Hepatocyte (in vitro differentiated cells): Measurements from ENCODE around the gene ASAP2. TPM values are rescaled to one million over a fixed set of nuclear protein-coding genes. Genes with fewer than 3 reads are reported as not detected.

Source experiments
- DNase-seq: peaks from one replicate; pipeline ENCODE4 v3.0.0-alpha.2; 2016; ENCODE audit warnings: low spot score
- H2AFZ ChIP-seq: fragments of 200-600 bp; sonication (generic); 2 replicates; pipeline ENCODE4 v1.6.0; 2016; ENCODE audit warnings: antibody characterized with exemption, mild to moderate bottlenecking
- H3K27ac ChIP-seq: fragments of 200-600 bp; sonication (generic); 2 replicates; pipeline ENCODE4 v1.5.1; 2016; ENCODE audit warnings: mild to moderate bottlenecking
- H3K27me3 ChIP-seq: fragments of 200-600 bp; sonication (generic); 2 replicates; pipeline ENCODE4 v1.6.1; 2016
- H3K36me3 ChIP-seq: fragments of 200-600 bp; sonication (generic); replicated peaks from 2 replicates; pipeline ENCODE4 v1.5.1; 2016; ENCODE audit warnings: low read depth; ENCODE audit not compliant: insufficient read depth
- H3K4me1 ChIP-seq: fragments of 200-600 bp; sonication (generic); 2 replicates; pipeline ENCODE4 v1.5.1; 2016; ENCODE audit warnings: mild to moderate bottlenecking, moderate library complexity; ENCODE audit not compliant: insufficient read depth
- H3K4me2 ChIP-seq: fragments of 200-600 bp; sonication (generic); 2 replicates; pipeline ENCODE4 v1.6.0; 2016
- H3K4me3 ChIP-seq: fragments of 200-600 bp; sonication (generic); 2 replicates; pipeline ENCODE4 v1.5.1; 2016; ENCODE audit warnings: mild to moderate bottlenecking
- H3K79me2 ChIP-seq: fragments of 200-600 bp; sonication (generic); 2 replicates; pipeline ENCODE4 v1.6.0; 2017; ENCODE audit warnings: mild to moderate bottlenecking
- H3K9me2 ChIP-seq: fragments of 200-600 bp; sonication (generic); replicated peaks from 2 replicates; pipeline ENCODE4 v1.6.0; 2017; ENCODE audit warnings: mild to moderate bottlenecking; ENCODE audit not compliant: insufficient read depth
- H3K9me3 ChIP-seq: fragments of 200-600 bp; sonication (generic); 2 replicates; pipeline ENCODE4 v1.5.1; 2016; ENCODE audit warnings: low read depth, mild to moderate bottlenecking
- H4K20me1 ChIP-seq: fragments of 200-600 bp; sonication (generic); 2 replicates; pipeline ENCODE4 v1.6.0; 2016; ENCODE audit warnings: mild to moderate bottlenecking; ENCODE audit not compliant: insufficient read depth, poor library complexity, severe bottlenecking
- CTCF ChIP-seq: fragments of 200-600 bp; sonication (generic); IDR thresholded peaks from 2 replicates; pipeline ENCODE4 v1.5.1; 2016; ENCODE audit warnings: antibody characterized with exemption, mild to moderate bottlenecking; ENCODE audit not compliant: poor library complexity
- EZH2 ChIP-seq: fragments of 200-600 bp; sonication (generic); IDR thresholded peaks from 2 replicates; pipeline ENCODE4 v1.6.1; 2016; ENCODE audit warnings: antibody characterized with exemption, mild to moderate bottlenecking, borderline replicate concordance
- EZH2phosphoT487 ChIP-seq: fragments of 200-600 bp; sonication (generic); IDR thresholded peaks from one replicate; pipeline ENCODE4 v1.6.1; 2018; ENCODE audit warnings: antibody characterized with exemption, mild to moderate bottlenecking, low read depth, moderate library complexity; ENCODE audit not compliant: unreplicated experiment, severe bottlenecking
- WGBS: methylation state at CpG from one replicate; pipeline ENCODE4 v1.1.6; 2016; ENCODE audit warnings: low lambda C conversion rate; ENCODE audit errors: missing lambda C conversion rate; 5-methylcytosine and 5-hydroxymethylcytosine counted together
- polyA plus RNA-seq: library from polyadenylated mRNA; unstranded; fragments of >200 nt; fragmentation: Nextera tagmentation; extraction: Ambion mirVana; gene quantifications from 2 replicates; pipeline ENCODE4 v1.2.1, GENCODE V29; 2016
- total RNA-seq: library from RNA; depleted of rRNA; stranded (reverse); fragments of >200 nt; gene quantifications from 2 replicates; pipeline ENCODE4 v1.2.3, GENCODE V29; 2014

ASAP2 gene
- total and polyA plus RNA-seq, 2 experiments from 2014 or later = 13.7 to 21.3 TPM

GRCh38 chr2:9165625-9166024 lies 41.0 kb upstream of the ASAP2 start:
- Histone ChIP-seq H3K9me3 (no peaks in the 10 kb centered on the region), H3K27ac (no peak overlapping the region), H3K27me3 (no peaks in the 10 kb centered on the region), H3K4me2 (no peak overlapping the region), H4K20me1 (no peaks in the 10 kb centered on the region), H3K79me2 (no peaks in the 10 kb centered on the region), H2AFZ (no peak overlapping the region), H3K4me3 (no peak overlapping the region), H3K4me1 (peaks cover 28% of the 10 kb centered on the region), H3K9me2 (no peaks in the 10 kb centered on the region), H3K36me3 (no peaks in the 10 kb centered on the region)
- WGBS = 92% methylated on average over 5 of the region's 5 CpGs
- no peak for TF ChIP-seq CTCF
- no peak for TF ChIP-seq EZH2phosphoT487
- TF ChIP-seq EZH2 = no peak
- no peak for DNase-seq

DNA sequence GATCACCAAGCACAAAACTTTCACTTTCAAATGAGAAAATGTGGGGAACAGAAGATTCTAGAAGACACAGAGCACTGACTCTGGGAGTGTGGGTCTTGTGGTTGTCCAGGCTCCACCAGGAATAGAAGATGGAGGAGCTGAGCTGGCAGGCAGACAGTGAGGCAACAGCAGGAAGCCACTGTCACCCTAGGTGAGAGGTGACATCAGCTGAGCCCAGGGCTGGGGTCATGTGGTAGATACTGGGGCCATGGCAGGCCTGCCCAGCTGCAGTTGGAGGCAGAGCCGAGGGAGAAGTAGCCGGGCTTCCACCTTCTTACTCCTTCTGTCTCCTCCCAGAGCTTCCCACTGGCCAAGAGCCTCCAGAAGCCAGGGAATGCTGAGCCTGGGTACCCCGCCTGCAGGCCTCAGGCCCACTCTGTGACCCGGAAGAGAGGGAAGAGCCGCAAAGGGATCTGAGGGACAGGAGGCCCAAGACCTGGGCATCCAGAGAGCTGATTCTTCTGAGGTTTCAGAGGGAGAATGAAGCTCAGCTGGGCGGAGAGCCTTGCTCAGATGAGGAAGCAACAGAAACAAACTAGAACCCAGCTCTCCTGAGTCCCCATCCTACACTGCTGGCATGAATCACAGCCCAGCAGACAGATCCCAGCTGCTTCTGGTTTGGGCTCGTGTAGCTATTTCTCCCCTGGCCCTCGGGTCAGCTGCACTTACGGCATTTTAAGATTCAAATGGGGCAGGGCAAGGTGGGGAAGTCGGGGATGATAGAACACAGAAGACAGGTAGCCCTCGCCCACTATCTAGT lies 39.8 kb upstream of the ASAP2 start:
- no peak overlapping the region for H3K4me2 ChIP-seq
- TF ChIP-seq CTCF = no peak
- no peak for TF ChIP-seq EZH2phosphoT487
- TF ChIP-seq EZH2 = no peak
- H3K27me3 ChIP-seq = no peaks in the 10 kb centered on the region
- WGBS = 80% methylated on average over 11 of the region's 11 CpGs
- no peaks in the 10 kb centered on the region for H3K9me2 ChIP-seq
- H3K36me3 ChIP-seq = no peaks in the 10 kb centered on the region
- no peak overlapping the region for H2AFZ ChIP-seq
- no peaks in the 10 kb centered on the region for H3K79me2 ChIP-seq
- DNase-seq = no peak
- no peak overlapping the region for H3K4me3 ChIP-seq
- H4K20me1 ChIP-seq = no peaks in the 10 kb centered on the region
- H3K27ac ChIP-seq = no peak overlapping the region
- H3K4me1 ChIP-seq = peaks cover 32% of the 10 kb centered on the region
- H3K9me3 ChIP-seq = no peaks in the 10 kb centered on the region

DNA sequence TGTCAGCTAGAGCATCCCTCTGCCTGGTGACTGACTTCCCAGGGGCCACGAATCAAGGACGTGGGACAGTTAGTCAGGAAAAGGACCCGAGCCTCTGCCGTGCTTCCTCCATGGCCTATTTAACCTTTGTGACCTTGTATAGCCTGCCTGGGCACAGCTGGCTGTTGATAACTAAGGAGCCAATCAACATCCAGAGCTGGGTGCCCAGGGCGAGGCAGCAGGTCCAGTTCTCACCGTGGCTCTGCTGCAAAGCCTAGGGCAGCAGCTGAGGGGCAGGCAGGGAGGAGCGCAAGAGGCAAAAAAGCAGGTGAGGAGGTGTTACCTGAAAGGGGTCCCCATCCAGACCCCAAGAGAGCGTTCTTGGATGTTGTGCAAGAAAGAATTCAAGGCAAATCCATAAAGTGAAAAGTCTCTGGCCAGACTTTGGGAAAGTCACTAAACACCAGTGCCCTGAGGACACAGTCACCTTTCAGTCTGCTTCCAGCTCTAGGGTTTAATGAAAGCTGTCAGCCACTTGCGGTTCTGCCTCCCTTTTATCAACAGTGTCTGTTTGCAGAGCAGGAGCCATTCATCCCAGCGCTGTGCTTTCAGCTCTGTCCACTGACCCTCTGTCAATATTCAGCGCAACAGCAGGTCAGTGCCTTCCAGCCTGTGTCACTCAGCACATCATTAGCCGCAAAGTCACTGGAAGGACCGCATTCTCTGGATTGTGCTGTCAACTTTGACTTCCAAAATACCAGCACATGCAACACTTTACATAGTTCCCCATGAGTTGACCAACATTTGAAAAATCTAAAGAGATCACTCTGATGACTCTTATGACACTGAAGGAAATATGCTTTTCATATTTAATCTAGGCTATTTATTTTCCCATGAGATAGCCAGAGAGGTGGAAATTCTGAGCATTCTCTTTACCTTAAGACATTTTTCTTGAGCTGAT lies 38.6 kb upstream of the ASAP2 start:
- H2AFZ ChIP-seq = no peak overlapping the region
- no peaks in the 10 kb centered on the region for H3K79me2 ChIP-seq
- no peak overlapping the region for H3K4me3 ChIP-seq
- 43% methylated on average over 13 of the region's 13 CpGs for WGBS
- peak overlapping the region; percentile 45 for H3K4me2 ChIP-seq
- no peaks in the 10 kb centered on the region for H3K9me3 ChIP-seq
- H4K20me1 ChIP-seq = no peaks in the 10 kb centered on the region
- no peaks in the 10 kb centered on the region for H3K27me3 ChIP-seq
- no peaks in the 10 kb centered on the region for H3K9me2 ChIP-seq
- H3K27ac ChIP-seq = peak overlapping the region; percentile 0
- TF ChIP-seq EZH2 (no peak), EZH2phosphoT487 (no peak), CTCF (no peak)
- peak; percentile 64 for DNase-seq
- peaks cover 32% of the 10 kb centered on the region for H3K4me1 ChIP-seq
- H3K36me3 ChIP-seq = no peaks in the 10 kb centered on the region
